Measurements from ENCODE around the gene SCN11A.

SCN11A gene

DNA sequence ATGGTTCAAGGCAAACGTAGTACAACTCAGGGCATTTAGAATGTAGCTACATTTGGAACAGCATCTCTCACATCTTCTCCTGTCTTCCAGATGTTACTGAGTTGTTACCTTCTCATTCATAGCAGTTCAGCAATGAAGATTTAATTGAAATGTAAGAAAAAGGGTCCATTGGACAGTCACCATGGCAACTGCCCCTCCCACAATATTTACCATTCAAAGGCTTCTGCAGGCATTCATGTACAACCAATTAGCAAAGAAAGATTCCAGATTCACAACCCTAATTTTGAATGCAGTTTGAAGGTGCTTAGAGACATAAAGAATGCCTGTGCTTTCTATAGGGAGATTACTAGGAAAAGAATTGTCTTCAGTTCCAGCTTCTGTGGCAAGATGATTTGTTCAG, 22.2 kb downstream of the SCN11A start:
- no peak for DNase-seq
- Histone ChIP-seq H3K27me3 (replicated peaks; ENCODE audit: control insufficient read depth, insufficient read depth, low read length, poor library complexity, severe bottlenecking) (no peaks in the 10 kb centered on the region), H3K9me3 (ENCODE audit: control insufficient read depth, low read length) (no peaks in the 10 kb centered on the region), H3K4me1 (ENCODE audit: control insufficient read depth, insufficient read depth, low read length, poor library complexity, severe bottlenecking) (no peaks in the 10 kb centered on the region), H3K27ac (ENCODE audit: insufficient read depth, low read length, poor library complexity, severe bottlenecking) (no peak overlapping the region), H3K36me3 (ENCODE audit: control insufficient read depth, insufficient read depth, low read length) (no peaks in the 10 kb centered on the region), H3K4me3 (ENCODE audit: insufficient read depth, low read depth, low read length, poor library complexity, severe bottlenecking) (no peak overlapping the region)

DNA sequence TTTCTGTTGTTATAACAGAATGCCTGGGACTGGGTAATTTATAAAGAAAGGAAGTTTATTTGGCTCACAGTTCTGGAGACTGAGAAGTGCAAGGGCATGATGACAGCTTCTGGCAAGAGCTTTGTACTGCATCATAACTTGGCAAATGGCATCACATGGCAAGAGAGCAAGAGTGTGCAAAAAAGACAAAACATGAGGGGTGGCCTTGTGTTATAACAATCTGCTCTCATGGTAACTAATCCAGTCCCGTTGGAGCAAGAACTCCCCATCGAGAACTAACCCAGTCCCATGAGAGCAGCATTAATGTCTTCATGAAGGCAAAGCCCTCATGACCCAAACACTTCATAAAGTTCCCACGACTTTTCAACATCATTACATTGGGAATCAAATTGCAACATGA, 23.2 kb downstream of the SCN11A start:
- Histone ChIP-seq H3K4me3 (ENCODE audit: insufficient read depth, low read depth, low read length, poor library complexity, severe bottlenecking) (no peak overlapping the region), H3K4me1 (ENCODE audit: control insufficient read depth, insufficient read depth, low read length, poor library complexity, severe bottlenecking) (no peaks in the 10 kb centered on the region), H3K9me3 (ENCODE audit: control insufficient read depth, low read length) (no peaks in the 10 kb centered on the region), H3K27ac (ENCODE audit: insufficient read depth, low read length, poor library complexity, severe bottlenecking) (no peak overlapping the region), H3K27me3 (replicated peaks; ENCODE audit: control insufficient read depth, insufficient read depth, low read length, poor library complexity, severe bottlenecking) (no peaks in the 10 kb centered on the region), H3K36me3 (ENCODE audit: control insufficient read depth, insufficient read depth, low read length) (no peaks in the 10 kb centered on the region)
- no peak for DNase-seq

DNA sequence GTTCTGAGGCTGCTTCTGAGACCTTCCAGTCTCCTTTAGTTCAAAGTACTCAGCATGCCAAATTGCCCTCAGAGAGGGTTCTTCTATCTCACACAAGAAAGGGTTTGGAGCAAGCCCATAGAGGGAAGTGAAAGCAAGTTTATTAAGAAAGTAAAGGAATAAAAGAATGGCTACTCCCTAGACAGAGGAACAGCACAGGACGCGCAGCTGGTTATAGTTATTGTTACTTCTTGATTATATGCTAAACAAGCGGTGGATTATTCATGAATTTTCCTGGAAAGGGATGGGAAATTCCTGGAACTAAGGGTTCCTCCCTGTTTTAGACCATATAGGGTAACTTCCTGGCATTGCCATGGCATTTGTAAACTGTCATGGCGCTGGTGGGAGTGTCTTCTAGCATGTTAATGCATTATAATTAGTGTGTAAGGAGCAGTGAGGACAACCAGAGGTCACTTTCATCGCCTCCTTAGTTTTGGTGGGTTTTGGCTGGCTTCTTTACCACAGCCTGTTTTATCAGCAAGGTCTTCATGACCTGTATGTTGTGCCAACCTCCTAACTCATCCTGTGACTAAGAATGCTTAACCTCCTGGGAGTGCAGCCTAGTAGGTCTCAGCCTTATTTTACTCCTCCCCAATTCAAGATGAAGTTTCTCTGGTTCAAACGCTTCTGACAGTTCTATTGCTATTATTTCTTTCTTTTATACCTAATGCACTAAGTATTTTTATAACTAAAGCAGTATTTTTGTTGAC, 26.3 kb downstream of the SCN11A start:
- Histone ChIP-seq H3K36me3 (ENCODE audit: control insufficient read depth, insufficient read depth, low read length) (no peaks in the 10 kb centered on the region), H3K4me1 (ENCODE audit: control insufficient read depth, insufficient read depth, low read length, poor library complexity, severe bottlenecking) (no peaks in the 10 kb centered on the region), H3K4me3 (ENCODE audit: insufficient read depth, low read depth, low read length, poor library complexity, severe bottlenecking) (no peak overlapping the region), H3K9me3 (ENCODE audit: control insufficient read depth, low read length) (no peaks in the 10 kb centered on the region), H3K27ac (ENCODE audit: insufficient read depth, low read length, poor library complexity, severe bottlenecking) (no peak overlapping the region), H3K27me3 (replicated peaks; ENCODE audit: control insufficient read depth, insufficient read depth, low read length, poor library complexity, severe bottlenecking) (no peaks in the 10 kb centered on the region)
- no peak for DNase-seq

DNA sequence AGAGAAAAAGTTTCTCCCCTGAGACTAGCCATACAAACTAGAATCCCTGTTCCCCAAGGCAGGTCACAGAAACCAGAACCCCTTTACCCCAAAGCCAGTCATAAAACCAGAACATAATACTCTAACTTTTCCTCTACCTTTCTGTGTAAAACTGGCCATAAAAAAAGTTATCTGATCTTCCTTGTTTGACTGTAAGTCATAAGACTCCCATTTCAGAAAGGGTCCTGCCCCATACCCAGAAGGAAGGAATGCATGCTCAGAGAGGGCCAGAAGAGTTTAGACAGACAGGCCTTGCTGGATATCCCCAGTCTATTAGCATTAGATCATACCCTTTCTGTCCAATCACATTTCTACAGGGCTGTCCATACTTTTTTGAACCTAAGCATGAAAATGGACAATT, 27.2 kb downstream of the SCN11A start:
- no peaks in the 10 kb centered on the region for H3K36me3 ChIP-seq (ENCODE audit: control insufficient read depth, insufficient read depth, low read length)
- H3K4me1 ChIP-seq (ENCODE audit: control insufficient read depth, insufficient read depth, low read length, poor library complexity, severe bottlenecking), result no peaks in the 10 kb centered on the region
- H3K9me3 ChIP-seq (ENCODE audit: control insufficient read depth, low read length), result no peaks in the 10 kb centered on the region
- H3K27me3 ChIP-seq (replicated peaks; ENCODE audit: control insufficient read depth, insufficient read depth, low read length, poor library complexity, severe bottlenecking), result no peaks in the 10 kb centered on the region
- DNase-seq, result no peak
- H3K27ac ChIP-seq (ENCODE audit: insufficient read depth, low read length, poor library complexity, severe bottlenecking), result no peak overlapping the region
- H3K4me3 ChIP-seq (ENCODE audit: insufficient read depth, low read depth, low read length, poor library complexity, severe bottlenecking), result no peak overlapping the region

DNA sequence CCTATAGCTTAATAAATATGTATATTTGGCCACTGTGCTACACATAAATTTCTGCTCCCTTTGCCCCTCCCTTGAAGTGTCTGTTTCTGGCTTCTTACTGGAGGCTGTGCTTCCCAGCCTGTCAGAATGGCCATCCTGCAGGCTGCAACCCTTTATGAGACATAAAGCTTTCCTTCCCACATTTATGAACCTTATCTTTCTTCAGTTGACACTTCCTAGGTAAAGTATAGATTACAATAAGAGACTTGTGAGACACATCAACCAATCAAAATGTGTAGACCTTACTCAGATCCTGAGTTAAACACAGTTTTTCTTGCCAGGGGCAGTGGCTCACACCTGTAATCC, 29.5 kb downstream of the SCN11A start:
- DNase-seq, result no peak
- no peaks in the 10 kb centered on the region for H3K36me3 ChIP-seq (ENCODE audit: control insufficient read depth, insufficient read depth, low read length)
- H3K9me3 ChIP-seq (ENCODE audit: control insufficient read depth, low read length), result no peaks in the 10 kb centered on the region
- no peak overlapping the region for H3K27ac ChIP-seq (ENCODE audit: insufficient read depth, low read length, poor library complexity, severe bottlenecking)
- no peaks in the 10 kb centered on the region for H3K4me1 ChIP-seq (ENCODE audit: control insufficient read depth, insufficient read depth, low read length, poor library complexity, severe bottlenecking)
- H3K27me3 ChIP-seq (replicated peaks; ENCODE audit: control insufficient read depth, insufficient read depth, low read length, poor library complexity, severe bottlenecking), result peaks cover 3% of the 10 kb centered on the region
- H3K4me3 ChIP-seq (ENCODE audit: insufficient read depth, low read depth, low read length, poor library complexity, severe bottlenecking), result no peak overlapping the region

DNA sequence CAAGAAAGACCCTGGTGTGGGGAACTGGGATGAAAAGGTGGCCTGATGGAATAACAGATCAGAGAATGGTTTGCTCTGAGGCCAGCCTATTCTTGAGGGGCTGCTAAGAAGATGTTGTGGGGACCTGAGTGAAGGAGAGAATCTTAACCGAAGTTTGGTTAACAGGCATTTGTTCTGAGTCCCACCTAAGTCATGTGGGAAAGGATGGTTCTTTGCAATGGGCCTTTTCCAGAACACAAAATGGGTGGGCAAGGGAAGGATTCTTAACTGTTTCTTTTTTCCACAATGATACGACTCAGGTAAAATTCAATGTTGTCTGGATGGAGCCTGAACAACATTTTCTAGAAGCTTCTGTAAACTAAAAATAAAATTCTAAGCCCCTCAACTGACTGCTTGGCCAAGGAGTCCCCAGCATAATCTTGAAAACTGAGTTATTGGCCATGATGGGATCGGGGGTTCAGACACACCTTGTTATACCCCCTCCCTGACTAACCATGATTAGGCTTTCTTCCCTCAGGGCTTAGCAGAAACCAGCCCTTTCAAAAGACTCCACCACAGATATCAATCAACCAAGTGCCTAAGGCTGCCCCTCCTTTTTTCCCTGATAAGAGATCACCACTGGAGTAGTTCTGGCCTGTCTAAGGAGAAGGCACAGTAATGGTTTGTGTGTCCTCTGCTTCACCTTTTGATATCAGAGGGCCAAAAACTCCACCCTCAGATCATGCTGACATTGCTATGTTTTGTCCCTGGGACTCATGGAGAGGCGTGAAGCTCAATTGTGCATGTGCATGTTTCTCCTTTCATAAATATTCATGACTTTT, 30.1 kb downstream of the SCN11A start:
- H3K36me3 ChIP-seq (ENCODE audit: control insufficient read depth, insufficient read depth, low read length), result no peaks in the 10 kb centered on the region

DNA sequence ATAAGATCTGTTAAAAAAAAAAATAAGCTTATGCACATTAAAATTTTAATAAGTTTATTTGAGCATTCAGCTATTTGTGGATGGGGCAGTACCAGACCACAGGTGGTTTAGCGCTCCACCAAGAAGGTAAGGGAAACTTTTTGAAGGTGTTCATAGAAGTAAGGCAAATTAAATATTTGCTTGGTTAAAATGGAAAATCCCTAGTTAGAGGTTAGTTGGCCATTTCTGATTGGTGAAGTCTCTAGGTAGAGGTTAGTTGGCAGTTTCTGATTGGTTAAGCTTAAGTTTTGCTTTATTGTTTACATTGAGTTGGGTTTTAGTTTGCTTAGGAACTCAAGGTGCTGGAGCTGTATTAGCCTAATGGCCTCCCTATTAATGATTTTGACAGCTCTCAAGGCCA, 30.7 kb downstream of the SCN11A start:
- no peak overlapping the region for H3K27ac ChIP-seq (ENCODE audit: insufficient read depth, low read length, poor library complexity, severe bottlenecking)
- no peak overlapping the region for H3K4me3 ChIP-seq (ENCODE audit: insufficient read depth, low read depth, low read length, poor library complexity, severe bottlenecking)
- no peak for DNase-seq
- no peaks in the 10 kb centered on the region for H3K36me3 ChIP-seq (ENCODE audit: control insufficient read depth, insufficient read depth, low read length)
- peaks cover 3% of the 10 kb centered on the region for H3K27me3 ChIP-seq (replicated peaks; ENCODE audit: control insufficient read depth, insufficient read depth, low read length, poor library complexity, severe bottlenecking)
- H3K9me3 ChIP-seq (ENCODE audit: control insufficient read depth, low read length), result no peaks in the 10 kb centered on the region
- H3K4me1 ChIP-seq (ENCODE audit: control insufficient read depth, insufficient read depth, low read length, poor library complexity, severe bottlenecking), result no peaks in the 10 kb centered on the region

More for the DNA sequence above, 30.1 kb downstream of the SCN11A start:
- peaks cover 3% of the 10 kb centered on the region for H3K27me3 ChIP-seq (replicated peaks; ENCODE audit: control insufficient read depth, insufficient read depth, low read length, poor library complexity, severe bottlenecking)
- no peak overlapping the region for H3K4me3 ChIP-seq (ENCODE audit: insufficient read depth, low read depth, low read length, poor library complexity, severe bottlenecking)
- H3K4me1 ChIP-seq (ENCODE audit: control insufficient read depth, insufficient read depth, low read length, poor library complexity, severe bottlenecking), result no peaks in the 10 kb centered on the region
- no peak for DNase-seq
- H3K27ac ChIP-seq (ENCODE audit: insufficient read depth, low read length, poor library complexity, severe bottlenecking), result no peak overlapping the region
- no peaks in the 10 kb centered on the region for H3K9me3 ChIP-seq (ENCODE audit: control insufficient read depth, low read length)

DNA sequence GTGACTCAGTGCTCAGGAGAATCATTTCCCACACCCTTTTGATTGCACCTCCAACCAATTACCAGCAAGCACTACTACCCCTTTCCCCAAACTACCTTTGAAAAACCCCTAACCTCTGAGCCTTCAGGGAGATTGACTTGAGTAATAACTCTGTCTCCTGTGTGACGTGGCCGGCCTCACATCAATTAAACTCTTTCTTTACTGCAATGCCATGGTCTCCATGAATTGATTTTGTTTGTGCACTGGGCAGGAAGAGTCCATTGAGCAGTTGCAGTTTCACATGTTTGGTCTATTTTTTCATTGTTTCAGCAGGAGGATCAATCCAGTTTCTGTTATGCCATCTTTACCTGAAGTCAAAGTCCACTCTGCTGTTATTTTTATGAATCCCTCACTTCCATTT, 32.4 kb downstream of the SCN11A start:
- Histone ChIP-seq H3K27ac (ENCODE audit: insufficient read depth, low read length, poor library complexity, severe bottlenecking) (no peak overlapping the region), H3K4me1 (ENCODE audit: control insufficient read depth, insufficient read depth, low read length, poor library complexity, severe bottlenecking) (no peaks in the 10 kb centered on the region), H3K4me3 (ENCODE audit: insufficient read depth, low read depth, low read length, poor library complexity, severe bottlenecking) (no peak overlapping the region), H3K27me3 (replicated peaks; ENCODE audit: control insufficient read depth, insufficient read depth, low read length, poor library complexity, severe bottlenecking) (peaks cover 3% of the 10 kb centered on the region), H3K9me3 (ENCODE audit: control insufficient read depth, low read length) (no peaks in the 10 kb centered on the region), H3K36me3 (ENCODE audit: control insufficient read depth, insufficient read depth, low read length) (no peaks in the 10 kb centered on the region)
- DNase-seq, result no peak

DNA sequence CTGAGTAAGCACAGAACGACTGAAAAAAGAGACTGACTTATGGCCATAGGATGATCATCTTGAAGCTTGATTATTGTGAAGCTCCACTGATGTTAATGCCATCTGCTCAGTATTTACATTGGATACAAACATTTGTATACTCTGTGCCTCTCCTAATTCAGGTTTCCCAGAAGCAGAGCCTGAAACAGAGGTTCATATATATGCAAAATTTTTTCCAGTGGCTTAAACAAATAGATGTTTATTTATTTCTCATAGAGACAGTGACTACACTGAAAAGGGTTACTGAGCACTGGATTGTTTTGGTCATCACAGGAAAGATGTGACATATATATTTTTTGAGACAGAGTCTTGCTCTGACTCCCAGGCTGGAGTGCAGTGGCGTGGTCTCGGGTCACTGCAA, 36.3 kb downstream of the SCN11A start:
- Histone ChIP-seq H3K4me1 (ENCODE audit: control insufficient read depth, insufficient read depth, low read length, poor library complexity, severe bottlenecking) (no peaks in the 10 kb centered on the region), H3K36me3 (ENCODE audit: control insufficient read depth, insufficient read depth, low read length) (no peaks in the 10 kb centered on the region), H3K27ac (ENCODE audit: insufficient read depth, low read length, poor library complexity, severe bottlenecking) (no peak overlapping the region), H3K27me3 (replicated peaks; ENCODE audit: control insufficient read depth, insufficient read depth, low read length, poor library complexity, severe bottlenecking) (peaks cover 3% of the 10 kb centered on the region), H3K9me3 (ENCODE audit: control insufficient read depth, low read length) (no peaks in the 10 kb centered on the region), H3K4me3 (ENCODE audit: insufficient read depth, low read depth, low read length, poor library complexity, severe bottlenecking) (no peak overlapping the region)
- no peak for DNase-seq

DNA sequence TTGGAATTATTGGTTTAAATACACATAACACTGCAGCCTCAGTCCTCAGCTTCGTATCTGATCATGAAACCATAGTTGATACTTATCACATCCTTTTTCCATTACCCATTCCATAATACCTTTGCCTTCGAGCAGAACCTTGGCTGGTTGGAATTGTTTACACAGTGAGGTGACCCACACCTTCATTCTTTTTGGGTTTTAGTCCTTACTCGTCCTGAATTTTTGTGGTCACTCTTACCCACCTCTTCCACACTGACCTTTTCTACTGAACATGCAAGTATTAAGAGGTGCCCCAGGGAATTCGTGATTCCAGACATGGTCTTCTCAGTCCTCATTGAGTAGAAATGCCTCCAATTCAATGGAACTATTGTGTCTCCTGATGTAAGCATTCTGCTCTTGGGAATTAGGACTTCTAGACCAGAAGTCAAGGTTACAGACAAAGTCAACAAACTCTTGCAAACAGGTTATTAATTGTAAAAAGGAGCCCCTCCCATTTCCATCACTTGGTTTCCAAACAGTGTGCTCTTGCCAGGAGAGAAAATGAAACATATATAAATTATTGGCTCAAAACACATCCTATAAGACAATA, 37.7 kb downstream of the SCN11A start:
- no peaks in the 10 kb centered on the region for H3K4me1 ChIP-seq (ENCODE audit: control insufficient read depth, insufficient read depth, low read length, poor library complexity, severe bottlenecking)
- no peak for DNase-seq
- peaks cover 3% of the 10 kb centered on the region for H3K27me3 ChIP-seq (replicated peaks; ENCODE audit: control insufficient read depth, insufficient read depth, low read length, poor library complexity, severe bottlenecking)
- H3K27ac ChIP-seq (ENCODE audit: insufficient read depth, low read length, poor library complexity, severe bottlenecking), result no peak overlapping the region
- H3K4me3 ChIP-seq (ENCODE audit: insufficient read depth, low read depth, low read length, poor library complexity, severe bottlenecking), result no peak overlapping the region
- H3K9me3 ChIP-seq (ENCODE audit: control insufficient read depth, low read length), result no peaks in the 10 kb centered on the region
- no peaks in the 10 kb centered on the region for H3K36me3 ChIP-seq (ENCODE audit: control insufficient read depth, insufficient read depth, low read length)

All from effector memory CD4-positive, alpha-beta T cell (primary cell).